Heart left ventricle (tissue), 16 donors: ENCODE results near the gene FCN2. TPM values are rescaled to one million over a fixed set of nuclear protein-coding genes. Genes with fewer than 3 reads are reported as not detected.
A peak's percentile ranks its signal among the peaks of the same experiment; 100 is the strongest.

Source experiments
- ATAC-seq, 4 donors: fragments of 200-7000 bp; cut with Tn5 transposase; one replicate each; pipeline ENCODE4 v1.9.1; 2020 to 2022; ENCODE audit warnings: moderate library complexity in 4 of 4, mild to moderate bottlenecking in 3 of 4, moderate number of reproducible peaks in 1 of 4
- DNase-seq, 5 donors: peaks; one replicate each; pipeline ENCODE4 v3.0.0-alpha.2; 2020
- H3K27ac ChIP-seq, 12 donors: fragments of 200-600 bp; sonication (generic) in 4 of 12; one replicate each; pipeline versions ENCODE4 v1.5.0 to v1.8.0; 2016 to 2022; ENCODE audit warnings: mild to moderate bottlenecking in 2 of 12
- H3K27me3 ChIP-seq, 9 donors: fragments of 200-600 bp; sonication (generic) in 2 of 9; one replicate each; pipeline versions ENCODE4 v1.5.1 to v1.8.0; 2016 to 2022; ENCODE audit warnings: mild to moderate bottlenecking in 3 of 9
- H3K36me3 ChIP-seq, 9 donors: fragments of 200-600 bp; sonication (generic) in 2 of 9; one replicate each; pipeline versions ENCODE4 v1.5.0 to v1.8.0; 2018 to 2022; ENCODE audit warnings: mild to moderate bottlenecking in 2 of 9
- H3K4me1 ChIP-seq, 12 donors: fragments of 200-600 bp; sonication (generic) in 4 of 12; one replicate each; pipeline versions ENCODE4 v1.5.0 to v1.8.0; 2016 to 2022; ENCODE audit warnings: mild to moderate bottlenecking in 3 of 12
- H3K4me3 ChIP-seq, 12 donors: fragments of 200-600 bp; sonication (generic) in 4 of 12; one replicate each; pipeline versions ENCODE4 v1.5.0 to v1.8.0; 2017 to 2022; ENCODE audit warnings: mild to moderate bottlenecking in 9 of 12, moderate library complexity in 4 of 12
- H3K9me3 ChIP-seq, 12 donors: fragments of 200-600 bp; sonication (generic) in 4 of 12; one replicate each; pipeline versions ENCODE4 v1.5.0 to v1.8.0; 2016 to 2022; ENCODE audit warnings: mild to moderate bottlenecking in 1 of 12
- POLR2A ChIP-seq, 2 donors: fragments of 450-650 bp; IDR thresholded peaks; one replicate each; pipeline ENCODE4 v1.6.1; 2017; ENCODE audit warnings: antibody characterized with exemption in 2 of 2, mild to moderate bottlenecking in 2 of 2, moderate library complexity in 2 of 2
- WGBS, 4 donors: extraction: QIAGEN DNeasy Blood & Tissue Kit in 2 of 4; methylation state at CpG; one replicate each; pipeline versions ENCODE4 v1.1.5 to v1.1.7; 2013 to 2018; 5-methylcytosine and 5-hydroxymethylcytosine counted together
- intact Hi-C, 10 donors: fragments of 100-400 bp; cut with DNase I; formaldehyde crosslinking; loops; one replicate each; pipeline versions ENCODE4 v1.11.1 to v1.14.2; 2022
- polyA plus RNA-seq, 2 donors: library from polyadenylated mRNA; stranded (reverse); fragments of 200-250 nt; gene quantifications; one replicate each; pipeline ENCODE4 v1.2.3, GENCODE V29; 2013
- total RNA-seq, 9 donors: library from RNA; depleted of rRNA in 2 of 9; stranded (reverse); fragments of >200 nt in 2 of 9; fragmentation: NEBNext Ultra II Directional in 3 of 9; extraction: Animal tissue kit (Norgen Biotek cat#: 25700) in 3 of 9; gene quantifications; one replicate each; pipeline versions ENCODE4 v1.1.0 to v1.2.4, GENCODE V29; 2016 to 2023
- TF ChIP-seq, protein P1 (sequence below), 12 donors: fragments of 200-600 bp; sonication (generic) in 4 of 12; IDR thresholded peaks; one replicate each; pipeline versions ENCODE4 v1.5.0 to v1.8.0; 2018 to 2022; ENCODE audit warnings: antibody characterized with exemption in 12 of 12, mild to moderate bottlenecking in 5 of 12
- donor health status: ischemic (EF 13 %, LVEDD 7.1; RV severe dilation, severe dysfunction).
- donor health status: healthy with polysubstance abuse.
- donor health status: DM: no; HTN: yes; CAD: no.
- donor health status: DM: no; HTN: no; CAD: no.
- donor health status: ischemic (EF 25% LVEDD 6.9; RV normal size, moderate dysfunction).
- donor health status: ischemic (EF 25% LVEDD 5.7; RV mildly dilated, moderate dysfunction).
- donor health status: healthy.
- donor health status: DM: yes; HTN: yes; CAD: no.
- donor health status: ischemic (EF 35%, LVEDD 5.7; RV mildly dilated, moderate dysfunction).
- donor health status: nonischemic (EF 11% LVEDD 7.7; RV severe dilation, severe dysfunction).
- donor health status: DM: yes; HTN: yes; CAD: no.
- donor health status: PGD.
- donor health status: ischemic (EF 29% LVEDD 5.4; RV normal size, mild dysfunction).
- donor health status: nonischemic (EF 23%, LVEDD 6.1; RV moderate dilation, normal function).

Gene FCN2
- total and polyA plus RNA-seq, 11 donors, result 0.19 to 0.67 (median 0.26) TPM; not detected in 6

DNA sequence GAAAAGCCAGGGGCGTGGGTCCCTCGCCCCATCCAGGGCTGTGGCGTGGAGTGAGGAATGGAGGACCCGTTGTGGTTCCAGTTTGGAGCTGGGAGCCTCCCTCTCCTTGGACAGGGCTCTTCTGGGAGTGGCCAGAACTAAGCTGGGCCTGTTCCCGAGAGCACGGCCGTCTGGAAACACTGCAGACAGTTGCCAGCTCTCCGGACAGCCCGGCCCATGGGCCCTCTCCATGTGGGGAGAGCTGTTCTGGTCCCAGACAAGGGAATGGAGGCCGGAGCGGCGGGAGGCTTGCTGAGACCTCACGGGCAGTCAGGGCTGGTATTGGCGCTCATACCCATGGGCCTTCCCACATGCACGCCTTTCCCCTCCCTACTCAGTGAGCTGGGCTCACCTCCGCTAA lies 45.2 kb upstream of the FCN2 start:
- DNase-seq (peak in 2 of 5 donors; percentile 40 to 56), ATAC-seq (peak; percentile 18 to 67 (median 51))
- TF ChIP-seq, protein P1, sequence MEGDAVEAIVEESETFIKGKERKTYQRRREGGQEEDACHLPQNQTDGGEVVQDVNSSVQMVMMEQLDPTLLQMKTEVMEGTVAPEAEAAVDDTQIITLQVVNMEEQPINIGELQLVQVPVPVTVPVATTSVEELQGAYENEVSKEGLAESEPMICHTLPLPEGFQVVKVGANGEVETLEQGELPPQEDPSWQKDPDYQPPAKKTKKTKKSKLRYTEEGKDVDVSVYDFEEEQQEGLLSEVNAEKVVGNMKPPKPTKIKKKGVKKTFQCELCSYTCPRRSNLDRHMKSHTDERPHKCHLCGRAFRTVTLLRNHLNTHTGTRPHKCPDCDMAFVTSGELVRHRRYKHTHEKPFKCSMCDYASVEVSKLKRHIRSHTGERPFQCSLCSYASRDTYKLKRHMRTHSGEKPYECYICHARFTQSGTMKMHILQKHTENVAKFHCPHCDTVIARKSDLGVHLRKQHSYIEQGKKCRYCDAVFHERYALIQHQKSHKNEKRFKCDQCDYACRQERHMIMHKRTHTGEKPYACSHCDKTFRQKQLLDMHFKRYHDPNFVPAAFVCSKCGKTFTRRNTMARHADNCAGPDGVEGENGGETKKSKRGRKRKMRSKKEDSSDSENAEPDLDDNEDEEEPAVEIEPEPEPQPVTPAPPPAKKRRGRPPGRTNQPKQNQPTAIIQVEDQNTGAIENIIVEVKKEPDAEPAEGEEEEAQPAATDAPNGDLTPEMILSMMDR (IDR thresholded peaks at IDR 0.05), result no peak
- TF ChIP-seq POLR2A (IDR thresholded peaks at IDR 0.05), result no peak
- intact Hi-C loops, result no loop called here
- peaks cover 0 to 61% (median 5%) of the 10 kb centered on the region in 9 donors for H3K36me3 ChIP-seq
- H3K27me3 ChIP-seq, result no peaks in the 10 kb centered on the region
- no peaks in the 10 kb centered on the region for H3K9me3 ChIP-seq
- H3K4me1 ChIP-seq, result peaks cover 0 to 3% (median 0%) of the 10 kb centered on the region in 12 donors
- no peak overlapping the region for H3K27ac ChIP-seq
- WGBS, 4 donors, result 64 to 86% (median 83%) methylated on average over 8 to 16 of the region's 16 CpGs
- no peak overlapping the region for H3K4me3 ChIP-seq

DNA sequence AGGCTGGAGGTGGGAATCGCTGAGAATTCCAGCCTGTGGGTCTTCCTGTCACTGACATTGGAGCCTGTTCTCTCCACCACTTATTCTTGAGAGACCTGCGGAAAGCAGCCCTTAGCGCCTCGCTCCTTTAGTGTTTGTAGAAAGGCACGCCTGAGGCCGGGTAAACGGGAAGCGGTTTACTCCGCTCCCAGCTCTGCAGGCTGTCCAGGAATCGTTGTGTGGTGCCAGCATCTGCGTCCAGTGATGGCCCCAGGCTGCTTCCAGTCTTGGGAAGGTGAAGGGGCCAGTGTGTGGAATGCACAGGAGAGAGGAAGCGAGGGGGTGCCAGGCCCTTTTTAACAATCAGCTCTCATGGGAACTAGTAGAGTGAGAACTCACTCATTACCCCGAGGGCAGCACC lies 44.6 kb upstream of the FCN2 start:
- Histone ChIP-seq H3K4me1 (peaks cover 0 to 3% (median 0%) of the 10 kb centered on the region in 12 donors), H3K27me3 (no peaks in the 10 kb centered on the region), H3K9me3 (no peaks in the 10 kb centered on the region), H3K36me3 (peaks cover 0 to 56% (median 3%) of the 10 kb centered on the region in 9 donors), H3K27ac (no peak overlapping the region), H3K4me3 (no peak overlapping the region)
- DNase-seq, result no peak
- 89 to 94% (median 92%) methylated on average over 3 to 13 of the region's 13 CpGs for WGBS, 4 donors
- TF ChIP-seq, protein P1 (IDR thresholded peaks at IDR 0.05), result no peak
- no peak for TF ChIP-seq POLR2A (IDR thresholded peaks at IDR 0.05)
- ATAC-seq, result no peak
- intact Hi-C loops, result no loop called here

DNA sequence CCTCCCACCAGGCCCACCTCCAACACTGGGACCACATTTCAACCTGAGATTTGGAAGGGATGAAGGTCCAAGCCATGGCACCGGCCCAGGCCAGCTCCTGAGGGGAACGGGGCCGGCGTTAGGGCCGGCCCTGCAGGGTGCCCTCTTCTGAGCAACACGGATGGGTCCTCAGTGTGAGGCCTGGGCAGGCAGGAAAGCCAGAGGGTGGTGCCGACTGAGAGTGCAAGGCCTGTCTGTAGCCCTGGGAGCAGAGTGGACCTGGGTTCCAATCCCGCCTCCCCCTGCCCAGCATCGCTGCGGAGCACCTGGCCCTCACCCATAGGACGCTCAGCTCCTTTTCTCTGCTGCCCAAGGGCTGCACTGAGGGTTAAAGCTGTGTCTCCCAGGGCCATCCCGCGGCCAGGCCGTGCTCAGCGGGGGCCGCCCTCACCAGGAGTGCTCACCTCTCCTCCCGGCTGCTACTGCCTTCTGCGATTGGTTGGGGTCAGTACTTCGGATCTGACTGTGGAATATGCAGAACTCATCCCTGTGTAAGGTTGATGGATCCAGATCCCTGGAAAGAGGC lies 44.1 kb upstream of the FCN2 start:
- Histone ChIP-seq H3K27me3 (no peaks in the 10 kb centered on the region), H3K9me3 (no peaks in the 10 kb centered on the region), H3K36me3 (peaks cover 0 to 52% (median 3%) of the 10 kb centered on the region in 9 donors), H3K27ac (no peak overlapping the region), H3K4me3 (no peak overlapping the region), H3K4me1 (peaks cover 0 to 3% (median 0%) of the 10 kb centered on the region in 12 donors)
- 90 to 95% (median 92%) methylated on average over 11 to 19 of the region's 19 CpGs for WGBS, 4 donors
- DNase-seq (no peak), ATAC-seq (no peak)
- TF ChIP-seq POLR2A (IDR thresholded peaks at IDR 0.05), result no peak
- TF ChIP-seq, protein P1 (IDR thresholded peaks at IDR 0.05), result no peak
- intact Hi-C loops, result no loop called here

DNA sequence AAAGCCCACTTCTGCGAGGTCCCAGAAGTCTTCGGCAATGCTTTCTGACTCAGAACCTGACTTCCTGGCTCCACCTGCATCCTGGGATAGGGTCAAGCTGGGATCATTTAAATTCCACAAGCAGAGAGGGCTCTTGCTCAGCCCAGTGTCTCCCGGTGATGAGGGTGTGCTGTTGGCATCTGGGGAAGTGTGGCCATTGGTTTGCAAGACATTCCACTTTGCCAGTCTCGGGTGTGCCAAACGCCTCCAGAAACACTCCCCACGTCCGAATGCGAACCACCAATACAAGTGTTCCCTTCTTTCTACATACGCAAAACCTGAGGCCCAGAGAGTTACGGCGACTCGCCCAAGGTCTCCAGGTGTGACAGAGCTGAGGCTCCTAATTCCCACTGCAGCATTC lies 43.1 kb upstream of the FCN2 start:
- DNase-seq (no peak), ATAC-seq (no peak)
- 85 to 92% (median 91%) methylated on average over 12 of the region's 12 CpGs for WGBS, 4 donors
- intact Hi-C loops, result no loop called here
- peaks cover 0 to 52% (median 5%) of the 10 kb centered on the region in 9 donors for H3K36me3 ChIP-seq
- TF ChIP-seq, protein P1 (IDR thresholded peaks at IDR 0.05), result no peak
- H3K27ac ChIP-seq, result no peak overlapping the region
- peaks cover 0 to 3% (median 0%) of the 10 kb centered on the region in 12 donors for H3K4me1 ChIP-seq
- H3K4me3 ChIP-seq, result no peak overlapping the region
- H3K9me3 ChIP-seq, result no peaks in the 10 kb centered on the region
- H3K27me3 ChIP-seq, result no peaks in the 10 kb centered on the region
